IMR-90 (cell line): ENCODE results near the gene CWC25. TPM values are rescaled to one million over a fixed set of nuclear protein-coding genes. Genes with fewer than 3 reads are reported as not detected.

Experiments used
- ATAC-seq: fragments of 200-7000 bp; cut with Tn5 transposase; 2 replicates; pipeline ENCODE4 v1.9.1; 2020; ENCODE audit warnings: low read depth, mild to moderate bottlenecking, moderate library complexity
- BruUV-seq: library from RNA; stranded (reverse); fragments of 400-500 nt; replicated peaks from 2 replicates; lab custom pipeline; 2021; lab: Mats Ljungman, UMichigan
- CTCF ChIA-PET: fragments of 300-600 bp; formaldehyde crosslinking; extraction: SDS; loops from one replicate; lab custom pipeline; 2021; ENCODE audit warnings: antibody characterized with exemption; lab: Yijun Ruan, JAX
- POLR2A ChIA-PET: fragments of 300-600 bp; sonication (Branson Sonifier 250); formaldehyde crosslinking; loops from one replicate; lab custom pipeline; 2022; ENCODE audit warnings: antibody characterized with exemption; ENCODE audit not compliant: unreplicated experiment; lab: Charles Lee
- DNase-seq: peaks from one replicate; pipeline ENCODE4 v3.0.0; 2013
- H2AFZ ChIP-seq: replicated peaks from 2 replicates; pipeline ENCODE3; 2013; ENCODE audit warnings: low read length, mild to moderate bottlenecking; ENCODE audit not compliant: poor library complexity
- H2AK5ac ChIP-seq: 2 replicates; pipeline ENCODE4 v1.6.1; 2013; ENCODE audit warnings: low read depth, low read length, inconsistent platforms
- H2AK9ac ChIP-seq: replicated peaks from 2 replicates; pipeline ENCODE3; 2013; ENCODE audit warnings: mild to moderate bottlenecking, low read depth, low read length, moderate library complexity; ENCODE audit not compliant: poor library complexity
- H2BK120ac ChIP-seq: 2 replicates; pipeline ENCODE4 v1.6.1; 2013; ENCODE audit warnings: low read depth, low read length, inconsistent platforms
- H2BK15ac ChIP-seq: 3 replicates; pipeline ENCODE4 v1.6.1; 2013; ENCODE audit warnings: low read depth, low read length, inconsistent platforms
- H2BK20ac ChIP-seq: 2 replicates; pipeline ENCODE4 v1.6.1; 2013; ENCODE audit warnings: low read depth, mild to moderate bottlenecking, inconsistent platforms, low read length, moderate library complexity
- H2BK5ac ChIP-seq: 2 replicates; pipeline ENCODE4 v1.6.1; 2013; ENCODE audit warnings: mild to moderate bottlenecking, low read depth, low read length, inconsistent platforms; ENCODE audit not compliant: poor library complexity, severe bottlenecking
- H3K14ac ChIP-seq: replicated peaks from 2 replicates; pipeline ENCODE4 v1.6.1; 2013; ENCODE audit warnings: low read depth, low read length, inconsistent platforms
- H3K18ac ChIP-seq: 2 replicates; pipeline ENCODE4 v1.6.1; 2013; ENCODE audit warnings: low read depth, low read length, control low read depth
- H3K23ac ChIP-seq: 2 replicates; pipeline ENCODE4 v1.6.1; 2013; ENCODE audit warnings: low read depth, low read length, inconsistent platforms
- H3K27ac ChIP-seq: 2 replicates; pipeline ENCODE4 v1.5.1; 2013; ENCODE audit warnings: mild to moderate bottlenecking, control low read depth, low read length; ENCODE audit not compliant: insufficient read depth
- H3K27me3 ChIP-seq: 2 replicates; pipeline ENCODE4 v1.6.1; 2013; ENCODE audit warnings: low read length; ENCODE audit not compliant: control insufficient read depth, insufficient read depth
- H3K36me3 ChIP-seq: 2 replicates; pipeline ENCODE4 v1.6.1; 2013; ENCODE audit warnings: low read length, mixed read lengths; ENCODE audit not compliant: control insufficient read depth, insufficient read depth
- H3K4ac ChIP-seq: 2 replicates; pipeline ENCODE4 v1.6.1; 2013; ENCODE audit warnings: low read depth, low read length, inconsistent platforms
- H3K4me1 ChIP-seq: 2 replicates; pipeline ENCODE4 v1.6.1; 2013; ENCODE audit warnings: low read length, mixed read lengths; ENCODE audit not compliant: control insufficient read depth, insufficient read depth
- H3K4me2 ChIP-seq: 2 replicates; pipeline ENCODE4 v1.6.1; 2013; ENCODE audit warnings: low read depth, mild to moderate bottlenecking, control low read depth, low read length, moderate library complexity
- H3K4me3 ChIP-seq: 2 replicates; pipeline ENCODE4 v1.5.1; 2013; ENCODE audit warnings: low read depth, mild to moderate bottlenecking, control low read depth, low read length, moderate library complexity; ENCODE audit not compliant: insufficient read depth
- H3K56ac ChIP-seq: 2 replicates; pipeline ENCODE4 v1.6.1; 2013; ENCODE audit warnings: low read length, inconsistent platforms; ENCODE audit not compliant: insufficient read depth; ENCODE audit errors: extremely low read depth
- H3K79me1 ChIP-seq, 2 experiments: 2 replicates each; pipeline ENCODE4 v1.6.1; 2013; ENCODE audit warnings: low read length in 2 of 2, inconsistent platforms in 1 of 2, low read depth in 1 of 2
- H3K9ac ChIP-seq: 2 replicates; pipeline ENCODE4 v1.6.1; 2013; ENCODE audit warnings: low read depth, low read length, control low read depth
- H3K9me1 ChIP-seq: 2 replicates; pipeline ENCODE4 v1.6.1; 2013; ENCODE audit warnings: low read length, inconsistent platforms; ENCODE audit not compliant: insufficient read depth
- H3K9me3 ChIP-seq: 2 replicates; pipeline ENCODE4 v1.6.1; 2013; ENCODE audit warnings: low read length; ENCODE audit not compliant: control insufficient read depth, insufficient read depth
- H4K20me1 ChIP-seq: 2 replicates; pipeline ENCODE4 v1.6.1; 2013; ENCODE audit warnings: low read length, inconsistent platforms; ENCODE audit not compliant: insufficient read depth
- H4K5ac ChIP-seq: 2 replicates; pipeline ENCODE4 v1.6.1; 2013; ENCODE audit warnings: mild to moderate bottlenecking, low read depth, low read length, control low read depth
- H4K8ac ChIP-seq, 2 experiments: 2 replicates each; pipeline ENCODE4 v1.6.1; 2013; ENCODE audit warnings: low read depth in 2 of 2, low read length in 2 of 2, control low read depth in 1 of 2, inconsistent platforms in 1 of 2
- H4K91ac ChIP-seq: 2 replicates; pipeline ENCODE4 v1.6.1; 2013; ENCODE audit warnings: low read depth, low read length, inconsistent platforms; ENCODE audit not compliant: insufficient read depth
- CEBPB ChIP-seq: IDR thresholded peaks from 2 replicates; pipeline ENCODE4 v1.6.1; 2012; ENCODE audit warnings: low read depth, low read length, improper control_type of control experiment
- FOS ChIP-seq: fragments of 150-350 bp; IDR thresholded peaks from 2 replicates; pipeline ENCODE4 v1.6.1; 2016; ENCODE audit warnings: low read depth, low read length
- POLR2A ChIP-seq: IDR thresholded peaks from 2 replicates; pipeline ENCODE4 v1.6.1; 2012; ENCODE audit warnings: mild to moderate bottlenecking, low read depth, low read length
- WGBS, 2 experiments: methylation state at CpG; one replicate each; pipeline versions ENCODE4 v1.1.5 to v1.1.7; 2013; ENCODE audit warnings: missing lambda C conversion rate in 2 of 2; ENCODE audit not compliant: insufficient read length in 1 of 2; ENCODE audit errors: extremely low coverage in 2 of 2; 5-methylcytosine and 5-hydroxymethylcytosine counted together
- dilution Hi-C: fragments of 300-500 bp; cut with HindIII; formaldehyde crosslinking; loops from one replicate; pipeline ENCODE4 v1.14.3; 2018; ENCODE audit warnings: low sequenced_read_pairs; ENCODE audit not compliant: unreplicated experiment
- in situ Hi-C: fragments of 300-500 bp; cut with MboI; formaldehyde crosslinking; loops from 3 replicates; pipeline ENCODE4 v1.14.3; 2019; ENCODE audit warnings: low sequenced_read_pairs, inconsistent platforms, mixed read lengths
- intact Hi-C: fragments of 100-400 bp; cut with micrococcal nuclease; formaldehyde crosslinking; loops from 2 replicates; pipeline ENCODE4 v1.10.0; 2022
- polyA plus RNA-seq, 3 experiments: library from polyadenylated mRNA; depleted of rRNA; stranded (reverse); fragments of >200 nt; gene quantifications; 2 replicates each; pipeline ENCODE4 v1.2.3, GENCODE V29; 2012; ENCODE audit warnings: low replicate concordance in 1 of 3
- total RNA-seq: library from RNA; depleted of rRNA; stranded (reverse); fragments of >200 nt; gene quantifications from 2 replicates; pipeline ENCODE4 v1.2.3, GENCODE V29; 2012
- TF ChIP-seq, protein P1 (sequence below): fragments of 150-350 bp; IDR thresholded peaks from 2 replicates; pipeline ENCODE4 v1.6.1; 2016; ENCODE audit warnings: low read depth, mild to moderate bottlenecking, low read length, moderate library complexity, borderline replicate concordance
- TF ChIP-seq, protein P2 (sequence below): fragments of 150-350 bp; IDR thresholded peaks from 2 replicates; pipeline ENCODE4 v1.6.1; 2017; ENCODE audit warnings: mild to moderate bottlenecking, antibody characterized with exemption, low read length, low read depth

The CWC25 gene
- total and polyA plus RNA-seq, 2 of the 4 experiments (the other 2 are of a cell fraction): 9.1 to 16.1 TPM

DNA sequence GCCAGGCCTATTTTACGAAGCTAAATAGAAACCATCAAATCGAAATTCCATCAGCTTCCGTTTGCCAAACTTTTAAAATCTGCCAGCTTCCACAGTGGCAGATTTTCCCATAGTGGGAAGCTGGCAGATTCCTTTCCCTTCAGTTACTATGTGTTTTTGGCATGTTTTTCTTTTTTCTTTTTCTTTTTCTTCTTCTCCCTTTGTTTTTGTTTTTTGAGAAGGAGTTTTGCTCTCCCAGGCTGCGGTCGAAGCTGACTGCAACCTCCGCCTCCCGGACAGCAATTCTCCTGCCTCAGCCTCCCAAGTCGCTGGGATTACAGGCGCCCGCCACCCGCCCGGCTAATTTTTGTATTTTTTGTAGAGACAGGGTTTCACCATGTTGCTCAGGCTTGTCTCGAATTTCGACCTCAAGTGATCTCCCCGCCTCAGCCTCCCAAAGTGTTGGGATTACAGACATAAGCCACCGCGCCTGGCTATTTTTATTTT, 684 bp upstream of the CWC25 start:
- DNase-seq: no peak
- peaks cover 3% of the 10 kb centered on the region; the same call in 1 of the 2 replicates for H3K27me3 ChIP-seq
- peak overlapping the region; percentile 62; the same call in 1 of the 2 replicates for H3K4me3 ChIP-seq
- POLR2A ChIA-PET: no interaction called here
- TF ChIP-seq, protein P1, sequence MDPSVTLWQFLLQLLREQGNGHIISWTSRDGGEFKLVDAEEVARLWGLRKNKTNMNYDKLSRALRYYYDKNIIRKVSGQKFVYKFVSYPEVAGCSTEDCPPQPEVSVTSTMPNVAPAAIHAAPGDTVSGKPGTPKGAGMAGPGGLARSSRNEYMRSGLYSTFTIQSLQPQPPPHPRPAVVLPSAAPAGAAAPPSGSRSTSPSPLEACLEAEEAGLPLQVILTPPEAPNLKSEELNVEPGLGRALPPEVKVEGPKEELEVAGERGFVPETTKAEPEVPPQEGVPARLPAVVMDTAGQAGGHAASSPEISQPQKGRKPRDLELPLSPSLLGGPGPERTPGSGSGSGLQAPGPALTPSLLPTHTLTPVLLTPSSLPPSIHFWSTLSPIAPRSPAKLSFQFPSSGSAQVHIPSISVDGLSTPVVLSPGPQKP: no peak
- no peak for TF ChIP-seq POLR2A
- TF ChIP-seq CEBPB: no peak
- no peak for TF ChIP-seq FOS
- TF ChIP-seq, protein P2, sequence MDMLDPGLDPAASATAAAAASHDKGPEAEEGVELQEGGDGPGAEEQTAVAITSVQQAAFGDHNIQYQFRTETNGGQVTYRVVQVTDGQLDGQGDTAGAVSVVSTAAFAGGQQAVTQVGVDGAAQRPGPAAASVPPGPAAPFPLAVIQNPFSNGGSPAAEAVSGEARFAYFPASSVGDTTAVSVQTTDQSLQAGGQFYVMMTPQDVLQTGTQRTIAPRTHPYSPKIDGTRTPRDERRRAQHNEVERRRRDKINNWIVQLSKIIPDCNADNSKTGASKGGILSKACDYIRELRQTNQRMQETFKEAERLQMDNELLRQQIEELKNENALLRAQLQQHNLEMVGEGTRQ: no peak
- peak overlapping the region; percentile 82 for H2BK120ac ChIP-seq
- H3K9me3 ChIP-seq: no peaks in the 10 kb centered on the region
- H2BK5ac ChIP-seq: peak overlapping the region; percentile 99
- CTCF ChIA-PET: no interaction called here
- peak overlapping the region; percentile 91 for H3K23ac ChIP-seq
- H3K56ac ChIP-seq: 0 out of 2 replicates have a peak overlapping the region, but pooled peaks have one; percentile 92
- H2BK20ac ChIP-seq: peak overlapping the region; percentile 54
- H3K4me1 ChIP-seq: 0 out of 2 replicates have a peak, but pooled peaks cover 3% of the 10 kb centered on the region
- peak overlapping the region; percentile 99 for H4K5ac ChIP-seq
- no peak for ATAC-seq
- peak overlapping the region; percentile 99 for H2AK9ac ChIP-seq
- peak overlapping the region; percentile 91 for H3K27ac ChIP-seq
- no TSS peak for BruUV-seq
- H4K8ac ChIP-seq: peak overlapping the region; percentile 99 to 100
- peaks cover 3 to 37% of the 10 kb centered on the region in 2 experiments for H3K79me1 ChIP-seq
- H3K4me2 ChIP-seq: peak overlapping the region; percentile 85
- H3K9me1 ChIP-seq: no peaks in the 10 kb centered on the region
- peak overlapping the region; percentile 83; the same call in 1 of the 2 replicates for H3K18ac ChIP-seq
- H2AFZ ChIP-seq: peak overlapping the region; percentile 97
- peak overlapping the region; percentile 83 for H3K9ac ChIP-seq
- 90% methylated on average over 4 of the region's 17 CpGs; no CpG with 5 or more reads in 1 of the 2 experiments for WGBS, 2 experiments
- in situ Hi-C loops: no loop called here
- H3K14ac ChIP-seq: peak overlapping the region; percentile 96; the same call in 1 of the 2 replicates
- H2BK15ac ChIP-seq: peak overlapping the region; percentile 28; the same call in 1 of the 3 replicates
- H3K36me3 ChIP-seq: peaks cover 6% of the 10 kb centered on the region
- intact Hi-C loops: loop anchor here (1.0 kb wide), 1 partner anchor 26 kb away; no protein-coding TSS in a partner anchor
- H4K91ac ChIP-seq: peak overlapping the region; percentile 98
- peaks cover 11% of the 10 kb centered on the region for H4K20me1 ChIP-seq
- dilution Hi-C loops: no loop called here
- H3K4ac ChIP-seq: peak overlapping the region; percentile 95
- peak overlapping the region; percentile 95 for H2AK5ac ChIP-seq
